ENCODE data around the gene AMN1.

AMN1 gene

GRCh38 chr12:31685801-31686200 lies 43.0 kb downstream of the AMN1 start:
- Histone ChIP-seq H3K4me3 (ENCODE audit: low read depth, low read length) (no peak overlapping the region), H3K4me1 (ENCODE audit: control insufficient read depth, insufficient read depth, low read length) (no peaks in the 10 kb centered on the region), H3K27ac (ENCODE audit: extremely low read depth, low read depth, low read length) (no peak overlapping the region), H3K36me3 (ENCODE audit: control insufficient read depth in 2 of 2, insufficient read depth in 1 of 2, low read length in 2 of 2) (no peaks in the 10 kb centered on the region; a peak in 1 of 3 replicates), H3K9me3 (ENCODE audit: control insufficient read depth, insufficient read depth, low read depth, low read length) (no peaks in the 10 kb centered on the region)
- ChIA-PET CTCF (no interaction called here), POLR2A (no interaction called here)
- TF ChIP-seq ZBTB7A (tag by site-specific recombination; IDR thresholded peaks at IDR 0.05; ENCODE audit: low read depth) (no peak), ZNF24 (tag by site-specific recombination; IDR thresholded peaks at IDR 0.05) (no peak), SETDB1 (IDR thresholded peaks at IDR 0.05; ENCODE audit: insufficient read length, low read length) (no peak), ZNF221 (tag by site-specific recombination; IDR thresholded peaks at IDR 0.05; ENCODE audit: borderline replicate concordance) (no peak), GLI2 (tag by site-specific recombination; IDR thresholded peaks at IDR 0.05; ENCODE audit: borderline replicate concordance, low read depth) (no peak), WT1 (tag by site-specific recombination; IDR thresholded peaks at IDR 0.05) (no peak)

- Histone ChIP-seq H3K27ac (ENCODE audit: extremely low read depth, low read depth, low read length) (no peak overlapping the region), H3K36me3 (ENCODE audit: control insufficient read depth in 2 of 2, insufficient read depth in 1 of 2, low read length in 2 of 2) (no peaks in the 10 kb centered on the region), H3K9me3 (ENCODE audit: control insufficient read depth, insufficient read depth, low read depth, low read length) (no peaks in the 10 kb centered on the region), H3K4me3 (ENCODE audit: low read depth, low read length) (no peak overlapping the region), H3K4me1 (ENCODE audit: control insufficient read depth, insufficient read depth, low read length) (no peaks in the 10 kb centered on the region)
- ChIA-PET CTCF (interaction anchor here (0.6 to 2.4 kb wide), 30 partner anchors 9 to 1073 kb away, joined by 3 to 18 read pairs (median 4); partner anchors contain the start of genes AMN1, ETFBKMT and YARS2), POLR2A (interaction anchor here (1.2 kb wide), 1 partner anchor 47 kb away, joined by 7 read pairs; the partner anchor contains the start of gene AMN1)
- TF ChIP-seq ZNF18 (tag by site-specific recombination; IDR thresholded peaks at IDR 0.05) (no peak), ZNF555 (tag by site-specific recombination; conservative IDR thresholded peaks at IDR 0.05) (no peak), KLF17 (tag by site-specific recombination; IDR thresholded peaks at IDR 0.05) (0 out of 2 replicates have a peak, but pooled peaks have one; percentile 19), ZNF639 (tag by site-specific recombination; IDR thresholded peaks at IDR 0.05) (no peak), ZNF600 (tag by site-specific recombination; IDR thresholded peaks at IDR 0.05) (peak; percentile 73; the same call in 1 of the 2 replicates), ZNF24 (tag by site-specific recombination; IDR thresholded peaks at IDR 0.05) (0 out of 2 replicates have a peak, but pooled peaks have one; percentile 47), ZSCAN30 (tag by site-specific recombination; IDR thresholded peaks at IDR 0.05) (peak; percentile 97), ZNF654 (tag by site-specific recombination; IDR thresholded peaks at IDR 0.05; ENCODE audit: low read depth) (peak; percentile 97), BCL6B (tag by site-specific recombination; IDR thresholded peaks at IDR 0.05) (0 out of 2 replicates have a peak, but pooled peaks have one; percentile 28), CTCF (tag by site-specific recombination; IDR thresholded peaks at IDR 0.05) (peak; percentile 71; the same call in 1 of the 2 replicates), ZNF280D (tag by site-specific recombination; IDR thresholded peaks at IDR 0.05) (peak; percentile 95), TRIM28 (IDR thresholded peaks at IDR 0.05; ENCODE audit: borderline replicate concordance, low read length) (0 out of 2 replicates have a peak, but pooled peaks have one; percentile 50), ZFP37 (tag by site-specific recombination; IDR thresholded peaks at IDR 0.05) (no peak), YY1 (tag by site-specific recombination; IDR thresholded peaks at IDR 0.05) (no peak), ZNF184 (tag by site-specific recombination; IDR thresholded peaks at IDR 0.05) (0 out of 2 replicates have a peak, but pooled peaks have one; percentile 56), ZNF324 (tag by site-specific recombination; IDR thresholded peaks at IDR 0.05) (0 out of 2 replicates have a peak, but pooled peaks have one; percentile 46), ZNF558 (tag by site-specific recombination; IDR thresholded peaks at IDR 0.05) (0 out of 2 replicates have a peak, but pooled peaks have one; percentile 14), ZNF660 (tag by site-specific recombination; IDR thresholded peaks at IDR 0.05) (peak; percentile 85)
Measured at GRCh38 chr12:31682136-31682962, 46.5 kb downstream of the AMN1 start.
